Neural crest cell (in vitro differentiated cells): Measurements from ENCODE around the gene TXNDC15. TPM values are rescaled to one million over a fixed set of nuclear protein-coding genes. Genes with fewer than 3 reads are reported as not detected.

Experiments
- DNase-seq: peaks from one replicate; pipeline ENCODE4 v3.0.0; 2021; ENCODE audit warnings: low read depth, mixed read lengths, low spot score
- H3K27ac Mint-ChIP-seq: one replicate; pipeline ENCODE4 v1.8.0; 2021; ENCODE audit warnings: mild to moderate bottlenecking, mixed read lengths; ENCODE audit not compliant: unreplicated experiment
- H3K27me3 Mint-ChIP-seq: 2 replicates; pipeline ENCODE4 v1.8.0; 2021; ENCODE audit warnings: low read depth, mild to moderate bottlenecking, mixed read lengths
- H3K36me3 Mint-ChIP-seq: 2 replicates; pipeline ENCODE4 v1.8.0; 2021; ENCODE audit warnings: low read depth, mild to moderate bottlenecking, mixed read lengths
- H3K4me1 Mint-ChIP-seq: 2 replicates; pipeline ENCODE4 v1.8.0; 2021; ENCODE audit warnings: mixed read lengths
- H3K4me3 Mint-ChIP-seq: one replicate; pipeline ENCODE4 v1.8.0; 2021; ENCODE audit warnings: mild to moderate bottlenecking, mixed read lengths
- H3K9me3 Mint-ChIP-seq: 2 replicates; pipeline ENCODE4 v1.8.0; 2021; ENCODE audit warnings: mixed read lengths
- long read RNA-seq: library from polyadenylated mRNA; unstranded; transcript quantifications from one replicate; pipeline ENCODE4 v2.0.0, GENCODE V29; 2020
- total RNA-seq: library from RNA; stranded (reverse); gene quantifications from 2 replicates; pipeline ENCODE4 v1.2.1, GENCODE V29; 2021
- TF ChIP-seq, protein P1 (sequence below): fragments of 200-600 bp; sonication (generic); conservative IDR thresholded peaks from 2 replicates; pipeline ENCODE4 v1.5.0; 2021; ENCODE audit warnings: antibody characterized with exemption, mild to moderate bottlenecking

Gene TXNDC15, protein sequence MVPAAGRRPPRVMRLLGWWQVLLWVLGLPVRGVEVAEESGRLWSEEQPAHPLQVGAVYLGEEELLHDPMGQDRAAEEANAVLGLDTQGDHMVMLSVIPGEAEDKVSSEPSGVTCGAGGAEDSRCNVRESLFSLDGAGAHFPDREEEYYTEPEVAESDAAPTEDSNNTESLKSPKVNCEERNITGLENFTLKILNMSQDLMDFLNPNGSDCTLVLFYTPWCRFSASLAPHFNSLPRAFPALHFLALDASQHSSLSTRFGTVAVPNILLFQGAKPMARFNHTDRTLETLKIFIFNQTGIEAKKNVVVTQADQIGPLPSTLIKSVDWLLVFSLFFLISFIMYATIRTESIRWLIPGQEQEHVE
- total RNA-seq = 40.6 and 47.0 TPM in 2 replicates
- long read RNA-seq, transcript TXNDC15-201 (5 exons, 3,548 nt) = major isoform, 31 of 47 reads
- long read RNA-seq, partial matches to known transcripts = 1 of 47 reads
- long read RNA-seq, other reads (novel, unspliced or antisense) = 14 of 47 reads

DNA sequence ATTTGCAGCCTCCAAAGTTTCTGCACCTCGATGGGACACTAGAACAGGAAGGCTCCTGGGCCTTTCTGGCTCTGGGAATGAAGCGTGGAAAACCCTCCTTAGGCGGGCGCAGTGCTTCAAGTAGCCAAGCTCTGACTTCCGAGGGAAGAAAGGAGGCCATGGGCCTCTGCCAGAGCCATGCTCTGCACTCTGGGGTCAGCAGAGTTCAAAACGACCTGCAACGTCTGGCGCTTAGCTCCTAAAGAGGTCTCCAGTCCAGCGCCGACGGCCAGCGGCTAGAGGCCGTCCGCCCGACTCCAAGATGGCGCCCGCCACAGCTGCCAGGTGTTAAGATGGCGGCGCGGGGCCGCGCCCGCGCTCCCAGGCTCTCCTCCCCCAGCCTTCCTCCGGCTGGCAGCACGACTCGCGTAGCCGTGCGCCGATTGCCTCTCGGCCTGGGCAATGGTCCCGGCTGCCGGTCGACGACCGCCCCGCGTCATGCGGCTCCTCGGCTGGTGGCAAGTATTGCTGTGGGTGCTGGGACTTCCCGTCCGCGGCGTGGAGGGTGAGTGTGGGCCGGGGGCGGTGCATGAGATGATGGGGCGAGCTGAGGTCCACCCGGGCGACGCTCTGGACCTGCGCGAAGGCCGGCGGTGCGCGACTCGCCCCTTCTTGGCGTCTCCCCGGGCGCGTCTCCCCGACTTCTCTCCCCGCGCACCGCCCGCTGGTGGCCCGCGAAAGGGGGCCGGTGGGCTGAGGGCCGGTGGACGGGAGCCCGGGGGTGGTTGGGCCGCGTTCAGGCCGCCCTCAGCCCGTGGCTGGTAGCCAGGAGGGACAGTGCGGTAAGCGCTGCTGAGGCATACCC, at the start of gene TXNDC15:
Gene TXNDC15, plus strand, starts transcription at position 385 of the 844 bp plus-strand sequence. Its CDS starts 57 bp downstream, at position 442.
- Mint-ChIP-seq H3K4me3 (peak within 1 kb of the TSS; percentile 98), H3K27me3 (no peaks in the 10 kb centered on the region), H3K36me3 (peaks cover 6% of the 10 kb centered on the region), H3K4me1 (peaks cover 25% of the 10 kb centered on the region), H3K27ac (peak within 1 kb of the TSS; percentile 98), H3K9me3 (no peaks in the 10 kb centered on the region)
- peak; percentile 77 for DNase-seq
- TF ChIP-seq, protein P1, sequence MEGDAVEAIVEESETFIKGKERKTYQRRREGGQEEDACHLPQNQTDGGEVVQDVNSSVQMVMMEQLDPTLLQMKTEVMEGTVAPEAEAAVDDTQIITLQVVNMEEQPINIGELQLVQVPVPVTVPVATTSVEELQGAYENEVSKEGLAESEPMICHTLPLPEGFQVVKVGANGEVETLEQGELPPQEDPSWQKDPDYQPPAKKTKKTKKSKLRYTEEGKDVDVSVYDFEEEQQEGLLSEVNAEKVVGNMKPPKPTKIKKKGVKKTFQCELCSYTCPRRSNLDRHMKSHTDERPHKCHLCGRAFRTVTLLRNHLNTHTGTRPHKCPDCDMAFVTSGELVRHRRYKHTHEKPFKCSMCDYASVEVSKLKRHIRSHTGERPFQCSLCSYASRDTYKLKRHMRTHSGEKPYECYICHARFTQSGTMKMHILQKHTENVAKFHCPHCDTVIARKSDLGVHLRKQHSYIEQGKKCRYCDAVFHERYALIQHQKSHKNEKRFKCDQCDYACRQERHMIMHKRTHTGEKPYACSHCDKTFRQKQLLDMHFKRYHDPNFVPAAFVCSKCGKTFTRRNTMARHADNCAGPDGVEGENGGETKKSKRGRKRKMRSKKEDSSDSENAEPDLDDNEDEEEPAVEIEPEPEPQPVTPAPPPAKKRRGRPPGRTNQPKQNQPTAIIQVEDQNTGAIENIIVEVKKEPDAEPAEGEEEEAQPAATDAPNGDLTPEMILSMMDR = no peak

DNA sequence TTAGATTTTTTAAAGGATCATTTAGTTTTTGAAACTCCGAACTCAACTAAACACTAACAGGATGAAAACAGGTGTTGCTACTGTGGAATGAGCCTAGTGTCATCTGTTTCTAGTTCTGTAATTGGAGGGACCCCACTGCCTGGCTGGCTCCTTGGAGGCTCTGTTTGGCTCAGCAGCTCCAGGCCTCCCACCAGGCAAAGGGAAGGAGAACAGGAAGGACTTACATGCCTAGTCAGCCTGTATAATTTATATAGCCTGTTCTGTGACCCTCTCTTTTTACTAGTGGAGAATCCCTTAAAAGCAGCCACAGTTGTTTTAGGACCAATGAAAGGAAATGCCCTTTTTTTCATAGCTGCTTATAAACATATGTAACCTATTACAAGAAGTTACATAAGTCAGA, 49.5 kb upstream of the TXNDC15 start:
- H3K4me1 Mint-ChIP-seq = no peaks in the 10 kb centered on the region
- TF ChIP-seq, protein P1 = no peak
- peaks cover 3% of the 10 kb centered on the region for H3K36me3 Mint-ChIP-seq
- no peaks in the 10 kb centered on the region for H3K27me3 Mint-ChIP-seq
- H3K4me3 Mint-ChIP-seq = no peak overlapping the region
- H3K27ac Mint-ChIP-seq = no peak overlapping the region
- no peak for DNase-seq
- H3K9me3 Mint-ChIP-seq = no peaks in the 10 kb centered on the region

DNA sequence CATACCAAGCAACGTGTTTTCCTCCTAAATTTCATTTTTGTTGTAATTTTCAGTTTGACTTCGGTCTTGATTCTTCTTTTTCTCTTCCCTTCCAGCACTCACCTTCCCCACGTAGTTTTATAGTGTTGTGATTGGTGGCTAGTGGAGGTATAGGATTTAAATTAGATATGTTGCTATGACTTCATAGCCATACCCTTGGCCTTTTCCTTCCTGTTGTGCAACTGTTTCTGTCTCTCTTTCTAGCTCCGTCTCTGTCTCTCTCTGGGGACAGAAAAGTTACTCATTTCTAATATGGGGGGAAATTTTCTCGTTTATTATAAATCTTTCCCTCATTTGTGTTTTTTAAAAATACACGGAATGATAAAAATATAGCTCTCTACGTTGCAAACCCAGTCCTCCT, 49.0 kb upstream of the TXNDC15 start:
- Mint-ChIP-seq H3K4me1 (no peaks in the 10 kb centered on the region), H3K9me3 (no peaks in the 10 kb centered on the region), H3K27me3 (no peaks in the 10 kb centered on the region), H3K27ac (no peak overlapping the region), H3K4me3 (no peak overlapping the region), H3K36me3 (peaks cover 3% of the 10 kb centered on the region)
- TF ChIP-seq, protein P1 = no peak
- DNase-seq = no peak

DNA sequence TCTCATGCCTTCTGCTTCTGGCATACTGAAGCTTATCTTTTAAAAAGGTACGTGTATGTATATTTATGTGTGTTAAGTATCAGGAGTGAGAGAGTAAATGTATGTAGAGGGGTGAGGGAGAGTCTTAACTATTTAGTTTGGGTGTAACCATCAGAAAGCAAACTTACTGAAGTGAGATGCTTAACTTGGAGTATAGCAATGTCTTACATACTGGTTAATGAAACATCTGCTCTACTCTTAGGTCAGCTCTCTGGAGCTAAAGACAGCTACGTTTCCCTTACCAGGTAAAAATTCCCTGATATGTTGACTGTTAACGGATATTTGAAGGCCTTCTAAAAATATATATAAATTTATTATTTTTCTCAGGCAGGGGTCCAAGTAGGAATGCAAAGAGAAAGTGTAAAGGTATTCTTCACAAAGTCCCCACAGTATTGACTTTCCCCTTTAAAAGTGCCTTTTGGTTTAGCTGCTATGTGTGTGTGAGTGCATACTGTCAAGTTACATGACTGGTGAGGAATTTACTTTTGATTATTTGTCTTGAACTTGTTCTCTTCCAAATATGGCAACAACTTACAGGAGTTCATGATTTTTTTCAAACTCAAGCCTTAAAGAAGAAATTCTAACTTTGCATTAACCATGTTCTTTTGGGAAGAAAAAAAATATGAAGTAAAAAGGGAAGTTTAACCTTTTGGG, 40.7 kb upstream of the TXNDC15 start:
- H3K27me3 Mint-ChIP-seq = no peaks in the 10 kb centered on the region
- H3K9me3 Mint-ChIP-seq = no peaks in the 10 kb centered on the region
- no peak overlapping the region for H3K4me3 Mint-ChIP-seq
- no peak overlapping the region for H3K27ac Mint-ChIP-seq
- H3K4me1 Mint-ChIP-seq = no peaks in the 10 kb centered on the region
- no peak for DNase-seq
- TF ChIP-seq, protein P1 = no peak
- no peaks in the 10 kb centered on the region for H3K36me3 Mint-ChIP-seq

DNA sequence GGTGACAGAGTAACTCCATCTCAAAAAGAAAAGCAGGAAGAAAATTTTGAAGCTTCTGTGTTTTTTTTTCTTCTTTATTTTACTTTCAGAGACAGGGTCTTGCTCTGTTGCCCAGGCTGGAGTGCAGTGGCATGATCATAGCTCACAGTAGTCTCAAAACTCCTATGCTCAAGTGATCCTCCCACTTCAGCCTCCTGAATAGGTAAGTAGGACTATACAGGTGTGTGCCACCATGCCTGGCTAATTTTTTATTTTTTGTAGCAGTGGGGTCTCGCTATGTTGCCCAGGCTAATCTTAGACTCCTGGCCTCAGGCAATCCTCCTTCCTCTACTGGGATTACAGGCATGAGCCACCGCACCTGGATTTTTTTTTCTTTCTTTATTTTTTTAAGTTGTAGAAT, 38.5 kb upstream of the TXNDC15 start:
- Mint-ChIP-seq H3K36me3 (peaks cover 6% of the 10 kb centered on the region), H3K9me3 (no peaks in the 10 kb centered on the region), H3K4me1 (peaks cover under 1% of the 10 kb centered on the region), H3K4me3 (no peak overlapping the region), H3K27ac (no peak overlapping the region), H3K27me3 (no peaks in the 10 kb centered on the region)
- TF ChIP-seq, protein P1 = no peak
- no peak for DNase-seq
